Measurements from ENCODE around the gene RAB11FIP4. TPM values are rescaled to one million over a fixed set of nuclear protein-coding genes. Genes with fewer than 3 reads are reported as not detected.

The RAB11FIP4 gene
- total RNA-seq, 1 donor, result 0.72 TPM

- Histone ChIP-seq H3K27ac (ENCODE audit: low read depth, low read length) (no peak overlapping the region), H3K27me3 (ENCODE audit: insufficient read depth, low read length) (peaks cover 10% of the 10 kb centered on the region), H2AFZ (ENCODE audit: low read length) (no peak overlapping the region), H3K9me3 (ENCODE audit: low read depth, low read length) (no peaks in the 10 kb centered on the region), H3K79me2 (ENCODE audit: insufficient read depth, low read length) (no peaks in the 10 kb centered on the region), H4K20me1 (ENCODE audit: insufficient read depth, low read length) (no peaks in the 10 kb centered on the region), H3K36me3 (ENCODE audit: insufficient read depth, low read length) (no peaks in the 10 kb centered on the region), H3K4me1 (ENCODE audit: insufficient read depth, low read length) (no peaks in the 10 kb centered on the region), H3K4me2 (ENCODE audit: insufficient read depth, low read length) (no peak overlapping the region), H3K4me3 (ENCODE audit: insufficient read depth, low read length) (no peak overlapping the region)
- DNase-seq (ENCODE audit: insufficient read length, low spot score, missing footprints), result peak; percentile 58
- no peak for TF ChIP-seq CTCF (IDR thresholded peaks at IDR 0.05; ENCODE audit: extremely low read depth, low read depth, low read length)
These were observed 9.0 kb downstream of the RAB11FIP4 start for GRCh38 chr17:31400481-31400950.

GRCh38 chr17:31401456-31402254 is 10.2 kb downstream of the RAB11FIP4 start:
- Histone ChIP-seq H3K4me1 (ENCODE audit: insufficient read depth, low read length) (no peaks in the 10 kb centered on the region), H3K36me3 (ENCODE audit: insufficient read depth, low read length) (no peaks in the 10 kb centered on the region), H3K9me3 (ENCODE audit: low read depth, low read length) (no peaks in the 10 kb centered on the region), H3K27me3 (ENCODE audit: insufficient read depth, low read length) (peaks cover 17% of the 10 kb centered on the region), H4K20me1 (ENCODE audit: insufficient read depth, low read length) (no peaks in the 10 kb centered on the region), H3K4me2 (ENCODE audit: insufficient read depth, low read length) (no peak overlapping the region), H3K79me2 (ENCODE audit: insufficient read depth, low read length) (no peaks in the 10 kb centered on the region), H3K4me3 (ENCODE audit: insufficient read depth, low read length) (no peak overlapping the region), H3K27ac (ENCODE audit: low read depth, low read length) (no peak overlapping the region), H2AFZ (ENCODE audit: low read length) (no peak overlapping the region)
- DNase-seq (ENCODE audit: insufficient read length, low spot score, missing footprints), result peak; percentile 68
- no peak for TF ChIP-seq CTCF (IDR thresholded peaks at IDR 0.05; ENCODE audit: extremely low read depth, low read depth, low read length)

- Histone ChIP-seq H3K4me2 (ENCODE audit: insufficient read depth, low read length) (no peak overlapping the region), H3K27ac (ENCODE audit: low read depth, low read length) (no peak overlapping the region), H3K36me3 (ENCODE audit: insufficient read depth, low read length) (no peaks in the 10 kb centered on the region), H3K4me3 (ENCODE audit: insufficient read depth, low read length) (no peak overlapping the region), H3K27me3 (ENCODE audit: insufficient read depth, low read length) (peaks cover 31% of the 10 kb centered on the region), H3K9me3 (ENCODE audit: low read depth, low read length) (no peaks in the 10 kb centered on the region), H3K79me2 (ENCODE audit: insufficient read depth, low read length) (no peaks in the 10 kb centered on the region), H2AFZ (ENCODE audit: low read length) (no peak overlapping the region), H4K20me1 (ENCODE audit: insufficient read depth, low read length) (no peaks in the 10 kb centered on the region), H3K4me1 (ENCODE audit: insufficient read depth, low read length) (no peaks in the 10 kb centered on the region)
- DNase-seq (ENCODE audit: insufficient read length, low spot score, missing footprints), result no peak
- no peak for TF ChIP-seq CTCF (IDR thresholded peaks at IDR 0.05; ENCODE audit: extremely low read depth, low read depth, low read length)
These were observed 12.8 kb downstream of the RAB11FIP4 start for GRCh38 chr17:31404028-31404949.

Measured in osteoblast (primary cell).